Motor neuron (in vitro differentiated cells): ENCODE data around the gene TMEM240. TPM values are rescaled to one million over a fixed set of nuclear protein-coding genes. Genes with fewer than 3 reads are reported as not detected.

Experiments used
- ATAC-seq, 8 experiments: fragments of 200-7000 bp; cut with Tn5 transposase; replicated peaks in 6 of 8; 2 replicates each; pipeline ENCODE4 v1.8.0; 2021; ENCODE audit warnings: mild to moderate bottlenecking in 8 of 8, moderate library complexity in 8 of 8
- H3K27ac ChIP-seq, 2 donors: fragments of 250-450 bp; sonication (Bioruptor Pico); 2 replicates each; pipeline ENCODE4 v1.9.0; 2021; ENCODE audit warnings: antibody characterized with exemption in 2 of 2, mild to moderate bottlenecking in 2 of 2, moderate library complexity in 1 of 2
- H3K4me1 ChIP-seq, 2 donors: fragments of 250-450 bp; sonication (Bioruptor Pico); replicated peaks in 1 of 2; 2 replicates each; pipeline ENCODE4 v1.6.1; 2021; ENCODE audit warnings: antibody characterized with exemption in 2 of 2, mild to moderate bottlenecking in 2 of 2, moderate library complexity in 1 of 2
- H3K4me3 ChIP-seq, 5 donors: fragments of 250-450 bp; sonication (Bioruptor Pico); 2 replicates each; pipeline ENCODE4 v1.9.0; 2021; ENCODE audit warnings: antibody characterized with exemption in 5 of 5, mild to moderate bottlenecking in 5 of 5, moderate library complexity in 4 of 5
- WGBS, 10 experiments: fragments of 450-650 bp; shearing (Covaris generic); methylation state at CpG; one replicate each; pipeline ENCODE4 v1.0.0; 2022; 5-methylcytosine and 5-hydroxymethylcytosine counted together
- in situ Hi-C, 9 experiments: fragments of 400-800 bp; cut with MboI; loops; one replicate each; pipeline ENCODE4 v1.15.0; 2021; ENCODE audit warnings: low sequenced_read_pairs in 9 of 9, low pct_unique_long_range_greater_than_20kb in 2 of 9; ENCODE audit not compliant: unreplicated experiment in 9 of 9
- total RNA-seq, 8 experiments: library from RNA; unstranded; fragments of 300-600 nt; gene quantifications; 2 replicates each; pipeline versions ENCODE4 v1.2.3 to v1.2.4, GENCODE V29; 2022

TMEM240 gene
- total RNA-seq, 8 experiments from 2014 or later: 0.61 to 14.0 (median 10.5) TPM

- no peak for ATAC-seq
- 60 to 96% (median 92%) methylated on average over 1 to 35 of the region's 45 CpGs; no CpG with 5 or more reads in 6 of the 10 experiments for WGBS, 10 experiments
- H3K27ac ChIP-seq: peak overlapping the region in 1 of 2 donors; percentile 31
- H3K4me1 ChIP-seq: peaks cover 14 to 28% of the 10 kb centered on the region in 2 donors
- in situ Hi-C loops: loop anchor here in 1 of 9 experiments (10.0 kb wide), 1 partner anchor 62 kb away; the partner anchor contains the start of gene FNDC10
- H3K4me3 ChIP-seq: no peak overlapping the region
Measured at GRCh38 chr1:1542766-1543705, 2.6 kb upstream of the TMEM240 start.

- Histone ChIP-seq H3K4me1 (peaks cover 14 to 28% of the 10 kb centered on the region in 2 donors), H3K4me3 (no peak overlapping the region), H3K27ac (peak overlapping the region in 1 of 2 donors; percentile 31)
- in situ Hi-C loops: loop anchor here in 1 of 9 experiments (10.0 kb wide), 1 partner anchor 63 kb away; the partner anchor contains the start of gene FNDC10
- ATAC-seq: peak in 2 of 8 experiments; percentile 11 to 17
- 77 to 100% (median 84%) methylated on average over 2 to 23 of the region's 37 CpGs; no CpG with 5 or more reads in 1 of the 10 experiments for WGBS, 10 experiments
Measured at GRCh38 chr1:1541956-1542765, 1.7 kb upstream of the TMEM240 start.

GRCh38 chr1:1540818-1541628, 599 bp upstream of the TMEM240 start:
- peak in 6 of 8 experiments; percentile 5 to 38 (median 12) for ATAC-seq
- Histone ChIP-seq H3K4me3 (peak overlapping the region; percentile 36 to 80 (median 46)), H3K27ac (peak overlapping the region; percentile 73 to 85), H3K4me1 (peaks cover 14 to 28% of the 10 kb centered on the region in 2 donors)
- in situ Hi-C loops: loop anchor here in 1 of 9 experiments (10.0 kb wide), 1 partner anchor 64 kb away; the partner anchor contains the start of gene FNDC10
- WGBS, 10 experiments: 47 to 100% (median 100%) methylated on average over 1 to 6 of the region's 53 CpGs; no CpG with 5 or more reads in 5 of the 10 experiments

- H3K4me3 ChIP-seq: peak overlapping the region; percentile 36 to 80 (median 46)
- WGBS, 10 experiments: 38% methylated on average over 11 of the region's 66 CpGs; no CpG with 5 or more reads in 9 of the 10 experiments
- in situ Hi-C loops: loop anchor here in 1 of 9 experiments (10.0 kb wide), 1 partner anchor 65 kb away; the partner anchor contains the start of gene FNDC10
- ATAC-seq: peak in 7 of 8 experiments; percentile 5 to 59 (median 49)
- peak overlapping the region; percentile 28 to 81 for H3K27ac ChIP-seq
- H3K4me1 ChIP-seq: peaks cover 14 to 28% of the 10 kb centered on the region in 2 donors
Measured at GRCh38 chr1:1539310-1540089, 924 bp downstream of the TMEM240 start.

GRCh38 chr1:1538989-1539309, 1.5 kb downstream of the TMEM240 start:
- 84 to 100% (median 90%) methylated on average over 3 to 8 of the region's 18 CpGs; no CpG with 5 or more reads in 4 of the 10 experiments for WGBS, 10 experiments
- Histone ChIP-seq H3K4me3 (peak overlapping the region in 3 of 5 donors; percentile 25 to 80 (median 46)), H3K4me1 (peaks cover 14 to 28% of the 10 kb centered on the region in 2 donors), H3K27ac (peak overlapping the region in 1 of 2 donors; percentile 81)
- no peak for ATAC-seq
- in situ Hi-C loops: no loop called here

GRCh38 chr1:1538334-1538733, 2.1 kb downstream of the TMEM240 start:
- 80 to 99% (median 93%) methylated on average over 2 to 18 of the region's 23 CpGs; no CpG with 5 or more reads in 4 of the 10 experiments for WGBS, 10 experiments
- ATAC-seq: no peak
- Histone ChIP-seq H3K4me1 (peaks cover 14 to 28% of the 10 kb centered on the region in 2 donors), H3K27ac (peak overlapping the region in 1 of 2 donors; percentile 81), H3K4me3 (no peak overlapping the region)
- in situ Hi-C loops: no loop called here

- in situ Hi-C loops: no loop called here
- H3K27ac ChIP-seq: no peak overlapping the region
- no peak overlapping the region for H3K4me3 ChIP-seq
- peaks cover 14 to 28% of the 10 kb centered on the region in 2 donors for H3K4me1 ChIP-seq
- ATAC-seq: no peak
- 91 to 100% (median 95%) methylated on average over 3 to 30 of the region's 32 CpGs; no CpG with 5 or more reads in 3 of the 10 experiments for WGBS, 10 experiments
Measured at GRCh38 chr1:1537626-1538250, 2.7 kb downstream of the TMEM240 start.

GRCh38 chr1:1536938-1537546, 3.4 kb downstream of the TMEM240 start:
- Histone ChIP-seq H3K4me3 (no peak overlapping the region), H3K27ac (no peak overlapping the region), H3K4me1 (peaks cover 14 to 26% of the 10 kb centered on the region in 2 donors)
- in situ Hi-C loops: no loop called here
- 90 to 100% (median 96%) methylated on average over 2 to 4 of the region's 15 CpGs; no CpG with 5 or more reads in 7 of the 10 experiments for WGBS, 10 experiments
- ATAC-seq: no peak

- Histone ChIP-seq H3K4me3 (no peak overlapping the region), H3K27ac (no peak overlapping the region)
- in situ Hi-C loops: no loop called here
Measured at GRCh38 chr1:1536019-1536937, 4.1 kb downstream of the TMEM240 start.

More at GRCh38 chr1:1536019-1536937, 4.1 kb downstream of the TMEM240 start:
- 60 to 100% (median 82%) methylated on average over 1 to 7 of the region's 48 CpGs; no CpG with 5 or more reads in 5 of the 10 experiments for WGBS, 10 experiments
- peaks cover 14 to 21% of the 10 kb centered on the region in 2 donors for H3K4me1 ChIP-seq
- ATAC-seq: no peak
